HG03342 (cell line): ENCODE results near the gene PHACTR1.
"Not testable (repeated sequence)": the region's sequence is repeated elsewhere in the genome, so short reads cannot be mapped to it uniquely, and the experiment has no call there.

Source experiments
- ATAC-seq: cut with Tn5 transposase; IDR thresholded peaks from one replicate; pipeline ENCODE4 v1.9.1; 2021; ENCODE audit warnings: mild to moderate bottlenecking, moderate library complexity; ENCODE audit not compliant: unreplicated experiment

The PHACTR1 gene

DNA sequence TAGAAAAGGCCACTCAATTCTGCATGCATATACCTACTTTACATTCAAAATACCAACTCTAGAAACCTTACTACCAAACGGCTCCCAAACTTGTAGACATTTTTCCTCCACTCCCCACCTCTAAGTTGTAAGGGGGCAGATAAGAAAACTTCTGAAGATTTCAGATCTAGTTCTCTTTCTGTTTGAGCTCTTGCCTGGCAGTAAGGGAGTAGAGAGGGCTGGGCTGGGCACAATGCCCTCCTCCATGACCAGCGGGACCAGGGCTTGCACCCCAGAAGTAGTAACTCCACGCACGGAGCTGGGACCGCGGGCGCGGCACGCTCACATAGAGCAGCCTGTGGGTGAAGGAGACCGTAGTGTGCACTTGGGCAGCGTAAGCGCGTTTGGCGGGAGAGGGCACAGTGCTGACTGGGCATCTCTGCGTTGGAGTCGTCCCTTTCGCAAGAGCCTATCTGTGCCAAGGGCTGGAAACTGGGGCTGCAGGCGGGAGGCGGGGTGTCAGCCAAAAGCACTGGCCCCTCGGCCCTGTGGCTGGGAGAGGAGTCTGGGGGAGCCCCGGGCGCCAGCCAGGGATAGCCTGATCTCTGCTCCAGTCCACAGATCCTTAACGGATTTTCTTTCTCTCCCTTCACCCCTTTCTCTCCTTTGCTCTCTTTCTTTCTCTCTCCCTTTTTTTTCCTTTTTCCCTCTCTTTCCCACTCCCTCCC, 32.4 kb downstream of the PHACTR1 start:
- no peak for ATAC-seq

DNA sequence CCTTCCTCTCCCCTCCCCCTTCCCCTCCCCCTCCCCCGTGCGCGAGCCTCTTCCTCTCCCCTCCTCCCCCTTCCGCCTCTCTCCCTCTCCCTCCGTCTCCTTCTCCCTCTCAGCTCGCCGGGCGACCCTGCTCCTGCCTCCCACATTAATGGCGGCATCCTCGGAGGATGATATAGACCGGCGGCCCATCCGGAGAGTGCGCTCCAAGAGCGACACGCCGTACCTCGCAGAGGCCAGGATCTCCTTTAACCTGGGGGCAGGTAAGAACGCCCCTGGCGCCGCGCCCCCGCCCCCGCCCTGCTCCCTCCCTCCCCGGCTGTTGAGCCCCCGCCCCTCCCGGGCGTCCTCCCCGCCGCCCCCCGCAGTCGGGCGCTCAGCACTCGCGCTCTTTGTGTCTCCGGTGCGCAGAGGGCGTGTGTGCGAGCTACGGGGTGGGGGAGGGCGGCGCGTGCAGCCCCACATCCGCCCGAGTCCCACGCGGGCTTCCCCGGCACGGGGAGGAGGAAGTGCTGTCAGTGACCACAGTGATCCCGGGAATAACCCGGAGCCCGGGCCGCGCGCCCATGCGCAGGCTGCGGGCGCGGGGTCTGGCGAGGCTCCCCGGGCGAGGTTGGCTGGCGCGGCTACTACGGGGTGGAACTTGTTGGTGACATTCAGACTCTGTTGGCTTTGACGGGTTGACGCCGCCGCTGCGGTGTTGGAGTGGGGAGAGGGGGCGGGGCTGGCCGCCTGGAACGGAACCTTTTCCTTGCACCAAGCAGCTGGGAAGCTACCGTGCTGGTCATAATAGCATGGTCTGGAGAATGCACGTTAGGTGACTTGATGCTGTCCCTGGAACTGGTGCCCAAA, 33.2 kb downstream of the PHACTR1 start:
- ATAC-seq, result no peak

DNA sequence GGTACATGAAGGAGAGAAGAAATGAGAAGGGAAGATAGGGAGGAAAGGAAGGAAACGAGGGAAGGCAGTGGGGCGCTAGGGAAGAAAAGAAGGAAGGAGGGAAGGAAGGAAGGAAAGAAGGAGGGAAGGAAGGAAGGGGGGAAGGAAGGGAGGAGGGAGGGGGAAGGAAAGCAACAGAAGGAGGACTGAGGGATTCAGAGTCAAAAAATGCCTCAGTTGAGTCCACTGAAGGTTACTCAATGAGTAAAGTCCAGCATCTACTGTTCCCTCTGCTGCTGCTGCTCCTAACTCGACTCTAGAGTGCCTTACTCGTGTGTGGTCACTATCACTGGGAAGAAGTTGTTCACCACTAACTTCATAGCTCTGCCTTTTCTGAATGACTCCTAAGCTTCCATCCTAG, 33.8 kb downstream of the PHACTR1 start:
- ATAC-seq, result no peak

DNA sequence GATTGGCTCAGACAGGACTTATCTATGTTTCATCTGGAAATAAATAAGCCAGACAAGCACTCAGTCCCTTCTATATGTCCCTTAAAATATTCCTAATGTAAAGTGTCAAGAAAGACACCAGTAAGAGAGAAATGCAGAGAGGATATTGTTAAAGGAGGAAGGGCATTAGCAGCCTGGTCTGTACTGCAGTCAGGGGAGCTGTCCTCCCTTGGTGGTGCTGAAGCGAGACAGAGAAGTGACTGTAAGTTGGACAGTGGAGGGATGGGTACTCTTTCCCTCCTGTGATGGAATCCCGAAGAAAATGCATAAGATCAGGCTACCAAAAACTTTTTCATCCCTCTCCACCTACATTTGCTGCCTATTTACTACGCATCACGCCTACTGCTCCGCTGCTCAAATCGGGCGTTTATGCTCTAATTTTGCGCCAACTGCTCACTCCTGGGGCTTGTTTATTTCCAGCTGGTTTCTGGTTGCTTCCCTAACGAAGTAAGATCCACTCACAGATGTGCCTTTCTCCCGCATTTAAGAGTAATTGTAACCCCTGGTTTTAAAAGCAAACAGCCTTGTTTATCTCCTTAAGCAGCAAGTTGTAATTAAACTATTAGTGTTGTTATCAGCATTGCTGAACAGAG, 35.2 kb downstream of the PHACTR1 start:
- no peak for ATAC-seq

DNA sequence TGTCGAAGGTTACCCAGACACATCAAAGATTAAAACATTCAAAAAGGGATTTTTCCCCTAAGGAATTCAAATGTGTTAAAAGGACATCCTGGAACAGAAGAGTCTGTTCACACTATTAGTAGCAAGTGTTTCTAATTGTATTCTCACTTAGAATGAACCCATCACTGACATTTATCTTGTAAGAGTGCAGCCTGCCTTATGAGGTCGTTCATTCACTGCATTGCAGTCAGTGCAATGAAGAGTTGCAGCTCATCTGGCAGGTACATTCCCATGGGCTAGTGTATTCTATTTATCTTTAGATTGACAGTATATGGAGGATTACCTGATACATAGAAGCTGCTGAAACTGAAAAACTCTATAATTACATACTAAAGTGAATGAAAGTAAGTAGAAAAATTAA, 36.5 kb downstream of the PHACTR1 start:
- no peak for ATAC-seq

DNA sequence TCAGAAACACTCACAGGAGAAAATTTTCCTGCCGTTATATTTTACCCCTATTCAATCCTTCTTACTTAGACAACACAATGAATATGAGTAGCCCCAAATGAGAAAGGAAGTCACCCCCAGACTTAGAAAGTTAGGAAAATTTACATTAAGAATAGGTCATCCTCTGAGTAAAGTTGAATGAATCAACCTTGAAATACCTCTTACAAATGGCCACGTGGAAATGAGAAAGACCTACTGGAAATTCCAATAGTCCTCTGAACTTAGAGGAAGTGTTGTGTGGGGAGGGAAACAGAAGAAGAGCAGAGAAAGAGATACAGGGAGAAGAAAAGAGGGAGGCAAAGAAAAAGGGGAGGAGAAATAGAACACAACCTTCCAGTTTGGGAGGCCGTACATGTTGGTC, 43.7 kb downstream of the PHACTR1 start:
- ATAC-seq, result no peak

DNA sequence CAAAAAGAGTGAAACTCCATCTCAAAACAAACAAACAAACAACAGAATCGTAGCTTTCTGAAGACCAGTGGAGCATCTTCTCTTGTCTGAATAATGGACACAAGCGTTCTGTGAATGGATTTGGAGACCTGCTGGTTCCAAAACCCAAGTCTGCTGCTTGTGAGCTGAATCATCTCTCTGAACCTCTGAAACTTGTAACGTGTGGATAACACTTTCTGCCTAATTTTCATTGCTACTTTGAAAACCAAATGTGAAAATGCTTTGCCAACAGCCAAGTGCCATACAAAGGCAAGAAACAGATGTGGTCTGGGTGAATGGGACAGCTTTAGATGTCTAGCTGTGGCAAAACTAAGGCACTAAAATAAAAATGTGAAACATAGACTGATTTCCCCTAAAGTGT, 44.3 kb downstream of the PHACTR1 start:
- ATAC-seq, result no peak

DNA sequence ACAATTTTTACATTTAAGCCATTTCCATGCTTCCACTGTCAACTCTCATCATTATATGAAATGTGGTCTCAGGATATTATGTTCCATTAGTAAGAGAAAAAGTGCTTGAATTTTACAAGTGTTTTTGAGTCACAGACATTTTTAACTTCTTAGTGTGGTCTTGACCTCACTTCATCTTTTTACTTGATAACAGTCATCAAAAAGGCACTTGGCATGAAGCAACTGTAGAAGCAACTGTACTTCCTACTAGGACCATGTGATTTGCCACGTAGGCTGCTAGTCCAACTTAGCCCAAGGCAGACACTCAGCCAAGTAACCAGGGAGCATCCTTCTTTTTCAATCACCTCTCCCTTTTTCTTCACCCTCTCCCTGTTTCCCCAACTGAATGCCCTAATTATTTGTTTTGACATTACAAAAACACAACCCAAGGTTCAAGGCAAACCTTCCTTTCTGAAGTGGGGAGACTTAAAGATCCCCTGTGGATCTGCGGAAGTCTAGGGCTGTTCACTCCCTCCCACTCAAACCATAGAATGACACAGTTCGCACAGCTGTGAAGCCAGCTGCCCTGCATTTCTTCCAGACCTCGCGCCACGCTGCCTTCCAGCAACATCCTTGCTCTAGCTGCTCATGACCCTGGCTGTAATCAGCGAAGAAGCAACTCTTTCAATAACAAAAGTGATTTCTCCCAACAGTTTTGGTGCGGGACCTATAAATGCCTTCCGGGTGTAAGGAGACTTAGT, 45.0 kb downstream of the PHACTR1 start:
- no peak for ATAC-seq

DNA sequence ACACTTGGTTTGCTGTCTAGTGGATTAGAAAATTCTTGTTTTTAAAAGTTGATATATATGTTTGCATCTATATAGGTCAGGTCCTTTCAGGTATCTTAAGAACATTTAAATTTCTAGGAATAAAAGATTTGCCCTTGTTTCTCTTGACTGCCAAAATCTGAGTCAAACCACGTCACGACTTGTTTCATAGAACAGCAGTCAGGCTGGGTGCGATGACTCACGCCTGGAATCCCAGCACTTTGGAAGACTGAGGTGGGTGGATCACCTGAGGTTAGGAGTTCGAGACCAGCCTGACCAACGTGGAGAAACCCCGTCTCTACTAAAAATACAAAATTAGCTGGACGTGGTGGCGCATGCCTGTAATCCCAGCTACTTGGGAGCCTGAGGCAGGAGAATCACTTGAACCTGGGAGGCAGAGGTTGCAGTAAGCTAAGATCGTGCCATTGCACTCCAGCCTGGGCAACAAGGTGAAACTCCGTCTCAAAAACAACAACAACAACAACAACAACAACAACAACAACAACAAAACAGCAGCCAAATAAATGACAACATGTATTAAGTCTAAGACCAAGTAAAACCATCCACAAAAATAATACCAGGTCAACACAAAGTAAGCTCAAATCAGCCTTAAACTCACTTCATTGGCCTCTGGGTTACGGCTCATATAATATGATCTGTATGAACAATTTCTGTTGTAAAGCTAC, 46.3 kb downstream of the PHACTR1 start:
- not testable (repeated sequence) for ATAC-seq

DNA sequence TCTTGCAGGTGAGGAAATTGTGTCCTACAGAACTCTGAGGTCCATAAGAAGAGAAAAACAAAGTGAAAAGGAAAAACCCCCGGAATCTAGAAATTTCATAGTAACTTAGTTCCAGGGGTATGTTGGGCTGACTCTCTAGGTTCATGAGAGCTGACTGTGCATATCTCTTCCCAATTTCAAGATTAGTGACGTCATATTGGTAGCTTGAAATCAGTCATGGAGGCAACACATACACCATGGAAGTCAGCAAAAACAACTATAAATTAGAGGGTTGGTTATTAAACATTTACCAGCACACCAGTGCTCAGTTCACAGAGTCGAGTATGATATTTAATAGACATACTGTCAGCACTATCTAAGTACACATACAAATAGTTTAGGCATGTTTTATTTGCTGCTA, 49.8 kb downstream of the PHACTR1 start:
- ATAC-seq, result no peak

DNA sequence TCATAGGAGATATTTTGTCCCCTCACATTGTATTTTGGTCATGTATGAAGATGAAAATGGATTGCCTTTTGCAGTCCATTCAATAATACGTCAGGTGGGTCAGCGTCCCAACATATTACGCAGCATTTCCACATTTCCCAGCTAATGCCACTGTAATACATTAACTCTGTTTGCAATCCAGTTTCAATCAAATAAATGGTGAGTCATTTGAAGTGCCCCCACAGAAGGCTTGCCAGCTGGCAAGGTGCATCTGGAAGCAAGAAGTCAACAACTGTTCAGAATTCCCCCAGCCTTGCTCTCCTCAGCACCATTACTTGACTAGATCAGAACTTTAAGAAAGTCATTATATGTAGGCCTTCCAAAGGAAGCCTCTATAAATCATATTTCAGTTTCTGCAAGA, 50.4 kb downstream of the PHACTR1 start:
- no peak for ATAC-seq

DNA sequence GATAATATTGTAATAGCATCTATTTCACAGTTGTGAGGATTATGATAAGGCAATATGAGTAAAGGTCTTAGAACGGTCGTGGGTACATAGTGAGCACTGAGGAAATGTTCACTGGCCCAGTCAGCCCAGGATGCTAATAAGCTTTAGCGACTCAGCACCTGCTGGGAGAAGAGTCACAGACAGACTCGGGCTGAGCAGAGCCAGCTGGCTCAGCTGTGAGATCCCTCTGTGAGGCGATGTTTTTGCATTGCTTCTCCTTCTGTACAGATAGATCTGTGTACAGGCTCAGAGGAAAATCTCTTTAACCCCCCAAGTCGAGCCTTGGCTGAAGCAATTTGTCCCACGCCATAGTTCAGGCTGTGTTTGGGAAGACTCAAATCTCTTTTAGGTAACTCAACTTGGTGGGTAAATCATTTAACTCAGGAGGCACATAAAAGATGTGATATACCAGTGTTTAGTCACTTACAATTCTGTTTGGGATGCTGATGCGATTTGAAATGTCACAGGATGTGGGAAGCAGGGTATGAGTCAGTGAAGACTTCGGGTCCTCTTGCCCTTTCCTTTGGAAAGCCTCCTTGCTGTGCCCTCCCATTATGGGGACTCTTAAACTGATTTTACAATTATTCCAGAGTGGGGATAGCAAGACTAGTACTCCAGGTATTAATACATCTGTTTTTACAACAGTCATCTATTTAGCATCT, 53.1 kb downstream of the PHACTR1 start:
- no peak for ATAC-seq

DNA sequence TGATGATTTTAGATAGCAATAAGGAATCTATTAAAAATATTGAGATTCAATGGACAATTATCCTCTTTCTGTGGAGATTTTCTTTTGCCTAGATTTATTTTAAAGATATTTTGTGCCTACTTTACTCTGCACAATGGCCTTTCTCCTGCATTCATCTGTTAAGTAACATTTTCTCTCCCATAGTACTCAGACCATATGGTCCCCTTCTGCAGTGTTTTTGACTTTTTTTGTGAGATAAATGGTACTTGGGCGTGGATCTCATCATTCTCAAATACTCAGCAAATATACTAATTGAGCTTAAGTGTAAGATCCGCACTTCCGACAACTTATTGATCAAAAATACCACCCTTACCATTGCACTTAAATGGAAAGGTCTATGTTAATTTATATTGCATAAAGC, 55.8 kb downstream of the PHACTR1 start:
- no peak for ATAC-seq

DNA sequence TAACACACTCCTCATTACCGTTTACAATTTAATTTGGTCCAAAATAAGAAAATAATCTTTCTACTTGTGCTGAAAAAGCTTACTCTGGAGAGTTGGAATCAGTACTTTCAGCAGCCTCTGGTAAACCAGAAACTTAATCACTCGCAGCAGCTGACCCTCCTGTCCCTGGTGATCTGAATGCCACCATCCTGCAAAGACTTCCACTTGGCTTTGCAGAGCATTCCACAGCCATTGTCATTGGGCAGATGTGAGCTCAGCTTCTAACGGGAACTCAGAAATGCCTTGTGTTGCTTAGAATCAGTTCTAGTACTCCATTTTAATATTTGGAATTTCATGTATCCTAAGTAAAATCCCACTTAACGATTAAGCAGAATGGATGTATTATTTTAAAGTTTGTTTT, 59.7 kb downstream of the PHACTR1 start:
- ATAC-seq, result no peak

DNA sequence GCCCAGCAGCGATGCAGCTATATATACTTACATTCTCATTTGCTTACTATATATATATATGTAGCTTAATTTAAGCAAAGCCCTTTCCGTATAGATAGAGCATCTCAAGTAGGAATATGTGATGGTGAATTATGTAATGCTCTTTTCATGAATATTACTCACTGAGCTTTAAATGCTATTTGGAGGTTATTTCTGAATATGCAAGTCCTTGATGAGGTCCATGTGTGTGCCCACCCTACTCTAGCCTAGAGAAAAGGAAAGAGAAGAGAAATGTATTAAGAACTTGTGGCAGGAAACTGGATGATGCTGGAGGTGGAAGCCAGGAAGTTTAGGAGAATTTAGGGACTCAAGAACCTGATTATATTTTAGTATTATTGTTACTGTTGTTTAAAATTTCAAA, 63.2 kb downstream of the PHACTR1 start:
- no peak for ATAC-seq

DNA sequence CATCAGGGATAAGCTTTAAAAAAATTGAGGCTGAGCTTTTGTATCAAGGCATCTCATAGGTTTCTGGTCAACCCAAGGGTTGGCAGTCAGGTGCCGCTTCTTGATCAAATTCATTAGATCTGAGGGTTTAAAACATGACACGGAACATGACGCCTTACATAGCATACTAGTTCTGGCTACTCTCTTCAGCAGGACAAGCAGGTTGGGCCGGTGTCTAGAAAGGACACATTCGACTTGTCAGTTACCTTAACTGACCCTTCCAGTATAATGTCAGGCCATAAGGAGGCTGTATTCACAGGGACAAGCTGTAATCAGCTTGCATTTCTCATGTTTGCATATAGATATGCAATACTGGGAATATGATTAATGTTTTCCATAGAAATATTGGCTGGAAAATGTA, 65.6 kb downstream of the PHACTR1 start:
- ATAC-seq, result no peak

DNA sequence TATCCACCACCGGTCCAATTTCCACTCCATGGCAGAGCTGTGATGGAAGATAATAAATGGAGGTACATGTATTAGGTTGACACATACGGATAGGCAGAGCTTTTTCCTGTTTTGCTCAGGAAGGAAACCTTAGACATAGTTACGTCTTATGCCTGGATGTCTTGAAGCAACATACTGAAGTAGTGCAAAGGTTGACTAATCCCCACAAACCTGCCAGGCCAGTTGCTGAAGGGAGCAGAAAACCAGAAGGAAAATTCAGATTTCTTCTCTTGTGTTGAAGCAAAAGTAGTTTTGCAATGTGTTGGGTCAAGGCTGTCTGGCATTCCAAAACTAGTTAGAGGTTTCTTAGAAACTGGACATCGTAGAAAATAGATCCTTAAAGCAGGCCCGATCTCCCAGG, 68.7 kb downstream of the PHACTR1 start:
- no peak for ATAC-seq

DNA sequence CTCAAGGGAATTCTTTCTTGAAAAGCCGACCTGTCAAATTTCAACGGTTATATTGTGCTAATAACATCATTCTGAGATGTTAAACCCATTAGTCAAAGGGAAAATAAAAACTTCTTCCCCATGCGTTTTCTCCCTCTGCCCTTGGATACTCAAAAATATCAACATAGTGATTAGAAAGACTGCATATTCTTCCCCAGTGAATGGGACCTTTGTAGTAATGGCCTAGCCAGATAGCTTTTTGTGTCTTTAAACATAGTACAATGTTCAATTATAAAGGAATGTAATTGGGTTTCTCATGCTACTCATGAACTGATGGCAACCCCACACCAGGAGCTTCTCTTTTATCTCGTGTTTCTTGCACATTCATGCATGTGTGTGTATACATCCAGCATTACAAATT, 69.4 kb downstream of the PHACTR1 start:
- no peak for ATAC-seq

DNA sequence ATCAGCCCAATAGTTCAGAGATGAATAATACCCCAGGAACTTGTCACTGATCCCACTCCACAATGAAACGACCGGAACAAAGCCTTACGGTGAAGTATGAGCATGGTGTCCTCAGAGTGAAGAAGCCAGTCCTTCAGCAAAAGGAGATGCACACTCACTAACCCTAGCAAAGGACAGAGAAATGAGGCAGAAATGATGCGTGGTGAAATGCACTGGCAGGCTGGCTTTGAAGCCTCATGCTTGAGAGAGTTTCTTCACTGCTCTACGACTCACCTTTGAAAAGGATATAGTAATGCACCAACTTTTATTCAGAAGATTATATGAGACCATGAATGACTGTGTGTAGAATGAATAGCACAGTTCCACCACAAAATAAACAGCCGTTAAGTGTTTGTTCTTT, 74.8 kb downstream of the PHACTR1 start:
- ATAC-seq, result no peak

DNA sequence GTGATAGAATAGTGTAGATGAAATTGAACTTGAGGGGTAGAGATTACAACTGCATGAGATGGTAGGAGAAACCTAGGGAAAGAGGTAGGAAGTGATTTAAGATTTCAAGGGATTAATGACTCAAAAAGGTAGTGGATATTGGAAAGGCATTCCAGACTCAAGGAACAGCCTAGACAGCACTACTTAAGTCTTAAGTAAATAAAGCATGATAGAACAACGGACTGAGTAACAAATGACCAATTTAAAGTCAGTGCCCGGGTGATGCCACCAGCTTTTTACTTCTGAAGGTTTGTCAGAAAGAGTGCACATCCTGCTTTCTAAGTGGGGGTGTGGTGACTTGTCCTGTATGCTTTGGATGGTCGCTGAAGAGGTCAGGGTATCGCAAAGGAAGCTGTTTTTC, 81.8 kb downstream of the PHACTR1 start:
- ATAC-seq, result no peak
